ENCODE data around the gene DIABLO.
A peak's percentile ranks its signal among the peaks of the same experiment; 100 is the strongest.
"Not testable (repeated sequence)": the region's sequence is repeated elsewhere in the genome, so short reads cannot be mapped to it uniquely, and the experiment has no call there.

DIABLO gene

DNA sequence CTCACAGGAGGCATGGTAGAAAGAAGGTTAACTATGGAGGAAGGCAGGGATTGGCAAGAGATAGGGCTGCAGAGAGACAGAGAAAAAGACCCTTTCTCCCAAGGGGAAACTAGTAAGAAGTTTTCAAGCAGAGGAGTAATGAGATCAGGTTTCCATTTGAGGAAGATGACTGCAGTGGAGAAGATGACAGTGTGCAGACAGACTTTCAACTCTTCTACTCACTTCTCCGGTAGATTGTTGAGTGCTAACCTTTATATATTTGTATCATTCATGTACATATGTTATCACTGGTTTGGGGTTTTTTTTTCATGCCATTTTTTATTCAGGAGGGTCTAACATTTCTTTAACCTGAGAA, 28.3 kb downstream of the DIABLO start:
- intact Hi-C loops (cut with DNase I) = no loop called here
- no peak for DNase-seq

DNA sequence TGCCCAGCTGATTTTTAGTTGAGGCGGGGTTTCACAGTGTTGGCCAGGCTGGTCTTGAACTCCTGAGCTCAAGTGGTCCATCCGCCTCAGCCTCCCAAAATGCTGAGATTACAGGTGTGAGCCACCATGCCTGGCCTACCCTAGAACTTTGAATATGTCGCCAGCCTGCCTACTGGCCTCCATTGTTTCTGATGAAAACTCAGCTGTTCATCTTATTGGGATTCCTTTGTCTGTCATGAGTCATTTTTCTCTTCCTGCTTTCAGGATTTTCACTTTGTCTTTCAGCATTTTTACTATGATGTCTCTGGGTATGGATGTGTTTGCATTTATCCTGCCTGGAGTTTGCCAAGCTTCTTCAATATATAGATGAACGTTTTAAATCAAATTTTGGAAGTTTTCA, 30.4 kb downstream of the DIABLO start:
- no peak for DNase-seq
- intact Hi-C loops (cut with DNase I) = no loop called here

DNA sequence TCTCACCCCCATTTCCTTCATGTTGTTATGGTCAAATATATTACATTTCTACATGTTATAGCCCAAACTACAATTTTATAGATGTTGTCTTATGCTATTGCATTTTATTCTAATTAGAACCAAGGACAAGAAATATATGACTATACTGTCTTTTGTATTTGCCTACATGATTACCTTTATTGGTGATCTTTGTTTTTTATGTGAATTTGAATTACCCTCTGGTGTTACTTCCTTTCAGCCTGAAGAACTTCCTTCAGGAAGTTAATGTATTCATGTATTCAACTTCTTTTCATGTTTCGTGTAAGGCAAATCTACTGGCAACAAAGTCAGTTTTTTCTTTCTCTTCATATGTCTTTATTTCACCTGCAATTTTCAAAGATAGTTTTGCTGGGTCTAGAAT, 31.0 kb downstream of the DIABLO start:
- DNase-seq = no peak
- intact Hi-C loops (cut with DNase I) = no loop called here

DNA sequence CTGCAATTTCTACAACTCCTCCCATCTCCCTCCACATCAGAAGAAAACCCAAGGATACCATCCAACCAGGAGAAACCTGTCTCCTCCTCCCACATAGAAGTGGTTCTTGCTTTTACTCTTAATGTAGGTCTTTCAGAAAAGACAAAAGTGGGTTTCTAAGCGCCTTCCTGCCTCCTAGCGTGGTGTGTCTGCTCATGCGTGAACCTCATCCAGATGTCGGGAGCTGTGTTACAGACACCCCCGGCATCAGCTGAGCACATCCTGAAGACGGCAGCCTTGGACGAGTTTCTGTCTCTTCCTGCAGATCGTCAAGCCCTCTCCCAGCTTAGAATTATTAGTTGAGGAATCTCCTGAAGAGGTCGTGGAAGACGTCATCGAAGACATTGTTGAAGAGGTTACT, 33.4 kb downstream of the DIABLO start:
- intact Hi-C loops (cut with DNase I) = no loop called here
- peak in 25 of 42 donors; percentile 33 to 73 (median 49) for DNase-seq

DNA sequence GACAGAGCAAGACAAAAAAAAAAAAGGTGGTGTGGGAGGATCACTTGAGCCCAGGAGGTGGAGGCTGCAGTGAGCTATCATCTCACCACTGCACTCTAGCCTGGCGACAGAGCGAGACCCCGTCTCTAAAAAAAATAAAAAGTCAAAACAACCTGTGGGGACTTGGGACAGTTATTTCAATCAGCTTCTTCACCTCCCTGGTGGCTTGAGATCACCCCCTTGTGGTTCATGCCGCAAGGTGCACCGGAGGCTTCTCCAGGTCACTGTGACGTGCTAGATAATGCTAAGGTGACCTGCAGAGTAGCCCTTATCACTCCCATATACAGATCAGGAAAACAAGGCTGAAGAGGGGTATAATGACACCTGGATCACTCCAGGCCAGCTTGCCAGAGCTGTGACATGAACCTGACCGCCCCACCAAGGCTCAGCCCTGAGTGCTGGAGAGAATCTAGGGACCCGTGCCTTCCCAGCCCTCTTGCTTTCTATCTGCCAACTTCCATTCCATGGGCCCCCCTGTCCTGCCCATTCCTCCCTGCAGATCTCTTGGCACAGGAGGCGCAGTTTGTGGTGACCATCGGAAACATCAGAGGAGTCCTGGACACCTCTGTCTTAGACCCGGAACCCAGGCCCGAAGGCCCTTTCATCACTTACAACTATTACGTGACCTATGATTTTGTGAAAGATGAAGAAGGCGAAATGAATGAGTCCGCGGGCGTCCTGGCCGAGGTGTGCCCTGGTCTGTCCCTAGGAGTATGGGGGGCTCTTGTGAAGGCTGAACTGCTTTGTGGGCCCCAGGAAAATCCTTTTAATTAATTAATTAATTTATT, 34.8 kb downstream of the DIABLO start:
- intact Hi-C loops (cut with DNase I) = no loop called here
- DNase-seq = peak in 30 of 42 donors; percentile 17 to 65 (median 50)

DNA sequence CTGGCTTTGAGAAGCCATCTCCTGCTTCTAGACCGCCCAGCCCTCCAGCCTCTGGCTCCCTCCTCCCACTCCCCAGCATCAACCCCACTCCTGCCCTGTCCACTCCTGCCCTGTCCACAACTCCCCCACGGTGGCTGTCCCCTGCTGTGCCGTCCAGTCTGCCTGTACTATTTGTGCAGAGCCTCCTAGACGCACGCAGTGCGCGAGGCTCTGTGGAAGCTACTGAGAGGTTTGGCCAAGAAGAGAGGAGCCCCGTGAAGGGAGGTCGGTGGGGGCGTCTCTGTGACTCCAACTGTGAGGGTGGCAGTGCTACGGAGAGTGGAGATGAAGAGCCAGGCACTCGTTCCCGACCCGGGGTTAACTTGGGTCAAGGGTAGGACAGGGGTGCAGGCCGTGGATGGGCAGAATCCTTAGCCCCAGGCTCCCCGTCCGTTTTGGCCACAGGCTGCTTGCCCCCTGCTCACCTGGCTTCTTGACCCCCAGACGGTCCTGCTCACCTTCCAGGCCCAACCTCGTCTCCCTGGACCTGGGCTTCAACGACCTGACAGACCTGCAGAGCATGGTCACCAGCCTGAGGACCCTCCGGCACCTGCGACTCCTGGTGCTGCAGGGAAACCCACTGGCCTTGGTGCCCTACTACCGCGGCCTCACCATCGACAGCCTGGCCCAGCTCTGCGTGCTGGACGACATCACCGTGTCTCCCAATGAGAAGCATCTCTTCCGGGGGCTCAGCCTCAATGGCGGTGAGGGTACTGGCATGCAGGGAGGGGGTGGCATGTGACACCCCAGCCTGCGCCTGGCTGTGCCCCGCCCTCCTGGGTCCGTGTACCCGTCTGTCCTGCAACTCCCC, 36.0 kb downstream of the DIABLO start:
- intact Hi-C loops (cut with DNase I) = no loop called here
- no peak for DNase-seq

DNA sequence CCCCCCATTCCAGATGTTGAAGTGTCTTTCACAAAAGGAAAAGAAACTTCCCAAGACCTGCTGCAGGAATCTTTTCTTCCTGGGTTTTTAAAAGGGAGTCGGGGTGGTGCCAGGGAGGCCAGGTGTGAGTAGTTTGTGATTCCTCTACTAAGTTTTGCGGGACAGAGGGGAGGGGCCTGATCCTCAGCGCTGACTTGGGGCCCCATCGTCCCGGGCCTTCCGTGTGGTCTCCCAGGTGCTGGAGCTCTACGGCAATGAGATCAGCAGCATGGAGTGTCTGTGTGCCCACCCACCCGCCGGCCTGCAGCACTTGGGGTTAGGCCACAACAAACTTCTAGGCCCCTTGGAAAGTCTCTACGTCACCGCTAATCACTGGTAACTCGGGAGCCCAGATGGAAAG, 38.4 kb downstream of the DIABLO start:
- intact Hi-C loops (cut with DNase I) = no loop called here
- DNase-seq = no peak

DNA sequence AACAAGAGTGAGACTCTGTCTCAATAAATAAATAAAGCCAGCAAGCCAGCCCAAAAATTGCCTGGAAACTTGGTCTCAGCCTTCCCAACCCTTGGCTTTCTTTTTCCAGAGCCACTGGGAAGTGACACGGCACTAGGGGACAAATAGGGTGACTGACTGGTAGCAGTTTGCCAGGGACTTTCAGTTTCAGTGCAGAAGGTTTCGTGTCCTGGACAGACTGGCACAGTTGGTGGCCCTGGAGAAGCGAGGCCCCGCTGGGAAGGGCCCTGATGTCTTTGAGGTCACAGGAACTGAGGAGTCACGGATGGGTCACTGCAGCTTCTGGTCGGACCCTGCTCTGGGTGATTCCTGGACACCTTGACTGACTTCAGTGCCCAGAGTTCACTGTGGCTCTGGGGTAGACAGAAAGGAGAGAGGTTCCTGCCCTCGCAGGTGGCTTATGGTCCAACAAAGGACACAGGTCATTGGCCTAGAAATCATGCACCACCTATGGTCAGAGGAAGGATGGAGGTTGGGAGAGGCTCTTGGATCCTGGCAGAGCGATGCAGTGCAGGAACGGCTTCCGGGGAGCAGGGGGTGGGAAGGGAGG, 40.3 kb downstream of the DIABLO start:
- intact Hi-C loops (cut with DNase I) = no loop called here
- DNase-seq = no peak

DNA sequence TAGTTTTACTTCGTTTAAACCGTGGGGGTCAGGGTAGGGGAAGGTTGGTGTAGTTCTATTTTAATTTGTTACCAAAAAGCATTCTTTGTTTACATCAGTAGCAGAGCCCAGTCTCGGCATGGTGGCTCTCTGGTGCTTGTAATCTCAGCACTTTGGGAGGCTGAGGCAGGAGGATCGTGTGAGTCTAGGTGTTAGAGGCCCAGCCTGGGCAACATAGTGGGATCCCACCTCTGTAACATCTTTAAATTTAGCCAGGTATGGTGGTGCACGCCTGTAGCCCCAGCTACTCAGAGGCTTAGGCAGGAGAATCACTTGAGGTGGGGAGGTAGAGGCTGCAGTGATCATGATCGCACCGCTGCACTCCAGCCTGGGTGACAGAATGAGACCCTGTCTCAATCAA, 40.8 kb downstream of the DIABLO start:
- DNase-seq = no peak

DNA sequence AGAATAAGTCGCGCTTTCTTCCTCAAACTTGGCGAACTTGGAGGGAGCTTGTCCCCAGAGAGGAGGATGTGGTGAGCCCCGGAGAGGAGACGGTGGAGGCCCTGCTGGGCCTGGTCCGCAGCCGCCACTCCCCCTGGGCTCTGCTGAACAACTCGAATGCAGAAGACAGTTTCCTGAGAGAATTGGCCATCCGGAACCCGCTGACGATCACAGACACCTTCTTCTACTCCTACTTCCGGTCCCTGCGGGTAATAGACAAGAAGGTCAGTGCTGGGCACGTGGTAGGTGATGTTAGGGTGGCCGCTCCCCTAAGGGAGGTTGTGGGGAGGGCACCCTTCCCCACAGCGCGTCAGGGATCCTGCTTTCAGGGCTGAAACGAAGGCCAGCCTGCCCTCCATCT, 41.3 kb downstream of the DIABLO start:
- intact Hi-C loops (cut with DNase I) = no loop called here
- no peak for DNase-seq

More for the DNA sequence above, 40.8 kb downstream of the DIABLO start:
- intact Hi-C loops (cut with DNase I) = no loop called here

DNA sequence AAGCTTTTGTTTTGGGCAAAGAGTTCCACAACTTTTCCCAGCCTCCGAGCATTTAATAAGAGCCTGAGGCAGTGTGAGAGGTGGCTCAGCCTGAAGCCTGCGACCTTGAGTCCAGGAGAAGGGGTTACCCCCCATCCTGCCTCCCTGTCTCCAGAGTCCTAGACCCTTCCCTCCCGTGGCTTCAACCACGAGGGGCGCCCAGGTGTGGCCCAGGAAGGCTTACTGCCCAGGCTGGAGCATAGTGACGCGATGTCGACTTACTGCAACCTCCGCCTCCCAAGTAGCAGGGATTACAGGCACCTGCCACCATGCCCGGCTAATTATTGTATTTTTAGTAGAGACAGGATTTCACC, 42.3 kb downstream of the DIABLO start:
- intact Hi-C loops (cut with DNase I) = no loop called here
- DNase-seq = no peak

DNA sequence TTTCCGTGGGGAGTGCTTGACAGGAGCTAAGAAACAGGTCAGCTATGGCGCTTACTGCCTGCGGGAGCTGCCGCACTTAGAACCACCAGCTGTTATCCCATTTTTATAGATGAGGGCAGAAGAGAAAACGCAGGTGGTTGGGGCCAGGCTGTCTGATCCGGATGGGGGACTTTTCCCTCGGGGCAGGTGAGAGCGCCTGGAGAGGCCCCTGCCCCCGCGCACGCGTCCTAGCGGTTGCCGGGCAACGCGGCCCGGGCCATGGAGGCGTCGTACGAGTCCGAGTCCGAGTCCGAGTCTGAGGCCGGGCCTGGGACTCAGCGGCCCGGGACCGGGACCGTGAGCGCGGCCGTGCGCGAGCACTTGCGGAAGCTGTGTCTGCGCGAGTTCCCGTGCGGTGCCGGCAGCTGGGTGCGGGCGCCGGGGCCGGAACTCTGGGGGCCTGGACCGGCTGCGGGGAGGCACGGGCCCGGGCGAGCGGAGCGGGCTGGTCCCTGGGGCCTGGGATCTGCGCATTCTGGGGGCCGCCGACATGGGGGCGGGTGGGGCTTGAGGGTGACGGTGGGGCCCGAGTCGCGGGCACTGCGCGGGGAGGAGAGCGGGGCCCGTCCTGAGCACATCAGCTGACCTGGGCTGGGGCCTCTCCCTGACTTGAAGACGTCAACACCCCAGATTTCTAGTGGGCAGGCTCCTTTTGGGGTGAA, 42.8 kb downstream of the DIABLO start, which contains the start of gene LRRC43:
Gene LRRC43 (plus strand): TSS at position 237 of the 701 bp plus-strand sequence. CDS start 22 bp downstream, at position 259.
- intact Hi-C loops (cut with DNase I) = no loop called here
- DNase-seq = peak in 32 of 42 donors; percentile 20 to 65 (median 41)

DNA sequence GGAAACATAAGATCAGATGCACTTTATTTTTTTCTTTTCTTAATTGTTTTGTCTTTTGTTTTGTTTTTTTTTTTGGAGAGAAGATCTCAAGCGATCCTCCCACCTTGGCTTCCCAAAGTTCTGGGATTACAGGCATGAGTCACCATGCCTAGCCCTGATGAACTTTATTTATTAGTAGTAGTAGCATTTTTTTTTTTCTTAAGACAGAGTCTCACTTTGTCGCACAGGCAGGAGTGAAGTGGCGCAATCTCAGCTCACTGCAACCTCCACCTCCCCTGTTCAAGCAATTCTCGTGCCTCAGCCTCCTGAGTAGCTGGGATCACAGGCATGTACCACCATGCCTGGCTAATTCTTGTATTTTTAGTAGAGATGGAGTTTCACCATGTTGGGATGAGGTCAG, 49.4 kb downstream of the DIABLO start:
- intact Hi-C loops (cut with DNase I); DNase-seq: not testable (repeated sequence)

DNA sequence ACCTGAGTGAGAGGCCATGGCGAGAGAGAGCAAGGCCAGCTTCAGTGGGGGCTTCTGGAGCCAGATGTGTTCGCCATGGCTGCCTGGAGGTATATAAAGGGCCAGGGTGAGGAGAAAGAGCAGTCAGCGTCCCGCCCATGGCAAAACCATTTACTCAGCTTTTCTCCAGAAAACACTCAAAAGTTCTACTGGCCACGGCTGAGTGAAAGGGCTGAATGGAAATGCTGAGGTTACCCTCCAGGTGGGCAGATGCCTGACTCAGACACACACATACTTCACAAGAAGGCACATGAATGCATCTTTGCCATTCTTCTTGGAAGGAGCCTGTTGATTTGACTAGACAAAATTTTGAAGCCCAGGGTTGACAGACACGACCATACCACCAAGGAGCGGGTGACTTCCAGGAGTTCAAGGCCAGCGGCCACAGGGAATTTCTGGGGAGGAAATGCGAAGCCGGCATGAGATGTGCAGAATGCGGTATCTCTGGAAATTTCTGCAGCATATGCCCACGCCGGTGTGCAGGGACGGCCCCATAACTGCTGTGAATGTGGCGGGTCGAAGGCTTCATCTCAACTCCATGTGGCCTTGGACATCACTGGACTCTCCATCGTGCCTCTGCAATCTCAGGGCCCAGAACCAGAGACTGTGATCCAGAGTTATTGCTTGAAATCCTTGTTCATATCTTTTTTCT, 51.6 kb downstream of the DIABLO start, which contains the start of gene IL31:
Gene IL31 (minus strand): TSS at position 67 of the 691 bp plus-strand sequence. CDS start 49 bp downstream, at position 18.
- DNase-seq = no peak
- intact Hi-C loops (cut with DNase I) = no loop called here

DNA sequence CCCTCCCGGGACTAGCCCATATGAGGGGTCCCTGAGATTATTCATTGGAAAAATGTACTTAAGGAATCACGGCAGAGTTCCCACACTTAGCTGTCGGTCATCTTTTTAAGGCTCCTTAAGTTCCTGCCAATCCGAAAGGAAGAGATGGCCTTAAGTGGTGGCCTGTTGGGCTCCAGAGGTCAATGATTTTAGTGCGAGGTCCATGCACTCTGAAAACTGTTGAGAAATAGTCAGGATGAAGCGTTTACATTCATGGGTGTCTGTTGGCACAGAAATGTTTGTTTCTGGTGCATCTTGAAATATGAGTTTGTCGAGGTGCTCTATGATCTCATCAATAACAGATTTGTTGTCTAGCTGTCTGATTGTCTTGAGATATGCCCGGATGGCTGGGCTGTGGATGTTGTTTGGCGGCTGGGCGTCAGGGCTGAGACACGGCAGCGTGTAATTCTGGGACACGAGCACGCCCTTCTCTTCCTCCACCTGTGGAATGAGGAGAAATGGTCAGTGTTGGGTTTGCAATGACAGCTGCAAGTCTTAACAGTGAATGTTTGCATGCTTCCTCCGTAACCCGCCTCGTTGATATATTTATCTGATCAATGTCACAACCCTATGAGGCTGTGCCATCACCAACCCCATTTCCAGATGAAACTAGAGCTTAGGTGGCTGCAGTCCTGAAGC, 53.5 kb downstream of the DIABLO start:
- DNase-seq = no peak
- intact Hi-C loops (cut with DNase I) = no loop called here

DNA sequence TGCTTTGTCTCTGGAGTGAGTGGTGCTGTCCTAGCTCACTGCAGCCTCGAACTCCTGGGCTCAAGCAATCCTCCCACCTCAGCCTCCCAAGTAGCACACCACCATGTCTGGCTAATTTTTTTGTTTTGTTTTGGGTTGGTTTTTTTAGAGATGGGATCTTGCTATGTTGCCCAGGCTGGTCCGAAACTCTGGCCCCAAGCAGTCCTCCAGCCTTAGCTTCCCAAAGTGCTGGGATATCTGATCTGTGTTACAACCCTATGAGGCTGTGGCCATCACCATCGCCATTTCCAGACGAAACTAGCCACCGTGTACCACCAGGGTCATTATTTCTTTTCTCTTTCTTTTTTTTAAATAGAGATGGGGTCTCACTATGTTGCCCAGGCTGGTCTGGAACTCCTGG, 54.5 kb downstream of the DIABLO start:
- DNase-seq = no peak
- intact Hi-C loops (cut with DNase I) = no loop called here

DNA sequence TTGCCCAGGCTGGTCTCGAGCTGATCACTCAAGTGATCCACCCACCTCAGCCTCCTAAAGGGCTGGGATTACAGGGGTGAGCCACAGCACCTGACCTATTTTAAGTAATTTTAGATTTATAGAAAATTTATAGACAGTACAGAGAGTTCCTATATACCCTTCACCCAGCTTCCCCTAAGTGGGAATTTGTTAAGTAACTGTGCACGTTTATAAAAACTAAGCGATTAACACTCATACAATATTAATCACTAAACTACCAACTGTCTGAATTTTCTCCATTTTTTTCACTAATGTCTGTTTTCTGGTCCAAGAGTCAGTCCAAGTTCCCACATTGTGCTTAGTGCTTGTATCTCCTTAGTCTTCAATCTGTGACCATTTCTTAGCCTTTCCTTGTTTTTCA, 57.4 kb downstream of the DIABLO start:
- intact Hi-C loops (cut with DNase I) = no loop called here
- no peak for DNase-seq

DNA sequence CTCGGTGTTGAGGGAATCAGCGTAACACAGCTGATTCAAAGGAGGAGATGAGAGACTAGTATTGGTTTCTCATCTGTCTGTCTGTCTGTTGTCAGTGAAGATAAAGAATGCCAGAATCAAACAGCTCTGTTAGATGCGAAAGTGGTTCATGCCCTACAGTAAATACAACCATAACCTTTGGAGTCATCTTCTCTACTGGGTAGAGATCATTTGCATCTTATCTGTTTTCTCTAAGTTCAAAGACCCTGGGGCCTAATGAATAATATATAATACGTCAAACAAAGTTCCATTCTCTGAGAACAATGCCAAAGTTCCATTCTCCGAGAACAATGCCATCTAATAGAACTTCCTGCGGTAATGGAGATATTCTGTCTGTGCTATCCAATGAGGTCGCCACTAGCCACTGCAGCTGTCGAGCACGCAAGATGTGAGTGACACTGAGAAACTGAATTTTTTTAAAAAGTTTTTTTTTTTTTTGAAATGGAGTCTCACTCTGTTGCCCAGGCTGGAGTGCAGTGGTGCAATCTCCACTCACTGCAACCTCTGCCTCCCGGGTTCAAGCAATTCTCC, 58.4 kb downstream of the DIABLO start:
- DNase-seq = no peak
- intact Hi-C loops (cut with DNase I) = no loop called here
